Skeletal muscle cell (primary cell): ENCODE results near the gene WRAP53.
A peak's percentile ranks its signal among the peaks of the same experiment; 100 is the strongest.
"Not testable (repeated sequence)": the region's sequence is repeated elsewhere in the genome, so short reads cannot be mapped to it uniquely, and the experiment has no call there.

Experiments used
- DNase-seq: peaks from one replicate; pipeline ENCODE4 v3.0.0-alpha.2; 2010; ENCODE audit warnings: low read depth
- H3K4me3 ChIP-seq: 2 replicates; pipeline ENCODE4 v1.5.1; 2011; ENCODE audit warnings: low read depth, mild to moderate bottlenecking, control low read depth, low read length, moderate library complexity

WRAP53 gene

GRCh38 chr17:7687908-7688807 lies at the start of gene WRAP53:
WRAP53 (plus strand) TSS chr17:7688477; CDS start chr17:7688649, 172 bp downstream.
- DNase-seq = peak; percentile 97
- peak within 1 kb of the TSS; percentile 99 for H3K4me3 ChIP-seq

GRCh38 chr17:7640783-7641182 lies 47.5 kb upstream of the WRAP53 start:
- H3K4me3 ChIP-seq = no peak overlapping the region
- no peak for DNase-seq

DNA sequence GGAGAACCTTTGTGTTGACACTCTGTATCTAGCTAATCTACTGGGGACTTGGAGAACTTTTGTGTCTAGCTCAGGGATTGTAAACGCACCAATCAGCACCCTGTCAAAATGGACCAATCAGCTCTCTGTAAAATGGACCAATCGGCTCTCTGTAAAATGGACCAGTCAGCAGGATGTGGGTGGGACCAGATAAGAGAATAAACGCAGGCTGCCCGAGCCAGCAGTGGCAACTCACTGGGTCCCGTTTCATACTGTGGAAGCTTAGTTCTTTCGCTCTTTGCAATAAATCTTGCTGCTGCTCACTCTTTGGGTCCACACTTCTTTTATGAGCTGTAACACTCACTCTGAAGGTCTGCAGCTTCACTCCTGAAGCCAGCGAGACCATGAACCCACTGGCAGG lies 46.6 kb upstream of the WRAP53 start:
- not testable (repeated sequence) for DNase-seq, H3K4me3 ChIP-seq

- no peak for DNase-seq
- no peak overlapping the region for H3K4me3 ChIP-seq
These were observed 43.5 kb upstream of the WRAP53 start for GRCh38 chr17:7644775-7645174.

DNA sequence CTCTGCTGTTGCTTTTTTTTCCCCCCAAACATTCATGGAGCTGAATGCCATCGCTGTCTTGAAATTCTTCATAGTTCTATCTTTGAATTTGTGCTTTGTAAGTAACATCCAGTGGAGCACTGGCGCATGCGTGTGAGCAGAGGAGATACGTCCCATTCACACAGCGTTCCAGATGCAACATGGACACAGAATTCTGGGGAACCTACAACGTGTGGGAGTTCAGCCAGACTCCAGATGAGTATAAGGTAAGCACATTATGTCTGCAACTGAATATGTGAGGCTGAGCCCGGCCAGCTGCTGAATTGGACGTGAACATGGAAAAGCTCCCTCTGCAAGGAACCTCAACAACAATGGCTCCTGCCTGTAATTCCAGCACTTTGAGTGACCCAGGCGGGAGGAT lies 41.8 kb upstream of the WRAP53 start:
- DNase-seq = no peak
- no peak overlapping the region for H3K4me3 ChIP-seq

DNA sequence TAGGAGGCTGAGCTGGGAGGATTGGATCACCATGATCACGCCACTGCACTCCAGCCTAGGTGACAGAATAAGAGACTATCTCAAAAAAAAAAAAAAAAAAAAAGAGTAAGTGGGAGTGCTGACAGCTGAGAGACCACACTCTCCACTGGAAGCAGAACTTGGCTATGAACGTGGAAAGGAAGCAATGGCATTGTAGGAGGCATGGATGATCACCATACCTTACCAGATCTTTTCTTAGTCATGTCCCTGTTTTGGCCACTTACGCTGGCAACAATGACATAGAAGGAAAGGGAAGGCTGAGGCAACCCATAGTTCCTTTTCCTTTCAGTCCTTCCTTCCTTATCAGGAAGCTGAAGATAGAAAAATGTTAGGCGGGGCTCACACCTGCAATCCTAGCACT lies 41.3 kb upstream of the WRAP53 start:
- DNase-seq = no peak
- H3K4me3 ChIP-seq = no peak overlapping the region

DNA sequence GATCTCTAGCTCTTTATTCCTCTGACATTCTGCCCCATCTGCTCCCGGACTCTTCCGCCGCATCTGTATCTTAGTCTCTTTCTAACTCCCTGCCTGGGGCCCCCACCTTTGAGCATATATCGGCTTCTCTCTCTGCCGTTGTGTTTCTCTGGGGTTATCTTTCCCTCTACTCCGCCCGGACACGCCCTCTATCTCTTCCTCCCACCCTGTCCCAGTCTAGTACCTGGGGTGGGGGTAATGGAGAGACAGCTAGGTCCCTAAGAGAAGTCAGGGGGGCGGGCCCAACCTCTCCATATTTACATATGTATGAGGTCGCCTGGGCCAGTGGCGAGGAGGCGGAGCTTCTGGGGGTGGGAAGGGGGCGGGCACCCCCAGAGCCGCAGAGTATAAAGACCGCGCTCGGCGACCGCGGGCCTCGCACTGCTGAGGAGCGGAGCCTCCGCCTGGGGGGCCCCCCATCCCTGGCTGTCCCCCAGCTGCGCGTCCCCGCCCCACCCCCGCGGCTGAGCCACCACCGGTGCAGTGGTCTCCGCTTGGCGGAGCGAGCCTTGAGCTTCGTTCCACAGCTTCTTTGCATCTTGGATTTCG lies 37.7 kb upstream of the WRAP53 start, which contains the start of gene ATP1B2:
TSS of gene ATP1B2 (plus strand) at position 418 of the 588 bp plus-strand sequence. CDS start 593 bp downstream, outside the sequence.
- no peak for DNase-seq
- peak within 1 kb of the TSS; percentile 38 for H3K4me3 ChIP-seq

- peak overlapping the region; percentile 38 for H3K4me3 ChIP-seq
- DNase-seq = no peak
These were observed 37.1 kb upstream of the WRAP53 start for GRCh38 chr17:7651097-7651664.

DNA sequence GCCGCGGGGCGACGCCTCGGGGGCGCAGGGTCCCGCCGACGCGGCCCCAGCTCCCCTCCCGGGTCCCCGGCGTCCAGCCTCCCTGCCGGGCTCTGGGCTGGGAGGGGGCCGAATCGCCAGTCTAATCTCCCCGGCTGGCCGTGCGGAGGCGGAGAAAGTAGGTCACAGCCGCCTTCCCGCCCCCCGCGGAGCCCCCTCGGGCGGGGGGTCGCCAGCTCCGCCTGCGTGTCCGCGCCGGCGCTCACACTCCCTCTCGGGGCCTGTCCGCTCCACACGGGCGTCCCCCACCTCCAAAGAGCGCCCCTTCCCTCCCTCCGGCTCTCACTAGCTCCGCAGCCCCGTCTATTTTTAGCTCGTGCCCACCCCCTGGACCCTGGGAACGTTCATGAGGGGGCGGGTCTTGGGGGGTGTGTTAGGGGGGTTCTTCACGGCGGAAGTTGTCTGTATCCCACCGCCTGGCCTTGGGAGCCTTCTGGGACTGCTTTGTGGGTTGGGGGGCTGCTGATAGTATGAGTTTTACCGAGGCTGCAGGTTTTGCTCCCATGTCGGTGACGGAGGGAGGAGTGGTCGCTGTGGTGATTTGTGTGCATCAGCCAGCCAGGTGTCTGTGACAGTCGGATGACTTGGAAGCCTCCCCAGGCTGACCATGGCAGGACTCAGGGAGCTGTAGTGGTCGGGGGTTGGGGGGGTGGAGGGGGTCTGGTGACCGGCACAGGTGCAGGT lies 36.5 kb upstream of the WRAP53 start:
- peak overlapping the region; percentile 38 for H3K4me3 ChIP-seq
- no peak for DNase-seq

DNA sequence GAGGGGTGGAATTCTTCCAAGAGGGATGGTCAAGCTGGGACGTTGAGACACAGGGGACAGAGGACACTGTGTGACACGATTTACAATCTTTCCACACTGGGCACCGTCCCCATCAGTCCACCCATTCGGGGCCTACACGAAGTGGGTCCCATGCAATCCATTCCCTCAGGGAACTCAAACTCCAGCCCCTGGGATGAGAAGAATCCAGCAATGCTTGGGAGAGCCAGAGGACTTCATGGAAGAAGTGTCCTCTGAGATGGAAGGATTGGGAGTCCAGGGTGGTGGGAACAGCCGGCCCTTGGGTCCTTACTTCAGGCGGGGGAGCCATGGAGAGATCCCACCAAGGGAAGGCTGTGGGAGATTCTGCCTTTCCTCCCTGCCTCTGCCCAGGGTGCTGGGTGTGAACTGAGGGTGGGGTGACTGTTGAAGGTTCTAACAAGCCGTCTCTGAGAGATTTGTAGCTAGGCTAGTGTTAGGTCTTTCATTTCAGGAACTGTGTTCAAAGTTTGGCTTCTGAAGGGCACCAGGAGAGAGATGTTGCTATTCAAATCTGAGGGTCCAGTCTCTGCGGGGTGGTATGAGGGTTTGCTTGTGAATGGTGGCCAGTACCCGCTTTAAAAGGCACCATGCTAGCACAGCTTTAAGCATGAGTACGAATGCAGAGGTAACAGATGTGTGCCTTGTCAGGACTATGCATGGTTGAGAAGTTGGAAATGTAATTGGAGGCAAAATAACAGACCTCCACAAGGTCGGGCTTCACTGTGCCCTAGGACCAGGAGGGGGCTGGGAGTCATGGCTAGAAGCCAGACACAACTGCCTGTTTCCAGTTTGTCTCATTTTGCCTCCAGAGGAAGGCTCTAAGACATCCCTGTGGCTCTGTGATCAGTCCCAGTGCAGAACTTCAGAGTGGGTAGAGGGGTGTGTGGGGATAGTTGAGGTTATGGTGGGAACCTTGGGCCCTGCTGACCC lies 35.6 kb upstream of the WRAP53 start:
- no peak for DNase-seq
- no peak overlapping the region for H3K4me3 ChIP-seq

DNA sequence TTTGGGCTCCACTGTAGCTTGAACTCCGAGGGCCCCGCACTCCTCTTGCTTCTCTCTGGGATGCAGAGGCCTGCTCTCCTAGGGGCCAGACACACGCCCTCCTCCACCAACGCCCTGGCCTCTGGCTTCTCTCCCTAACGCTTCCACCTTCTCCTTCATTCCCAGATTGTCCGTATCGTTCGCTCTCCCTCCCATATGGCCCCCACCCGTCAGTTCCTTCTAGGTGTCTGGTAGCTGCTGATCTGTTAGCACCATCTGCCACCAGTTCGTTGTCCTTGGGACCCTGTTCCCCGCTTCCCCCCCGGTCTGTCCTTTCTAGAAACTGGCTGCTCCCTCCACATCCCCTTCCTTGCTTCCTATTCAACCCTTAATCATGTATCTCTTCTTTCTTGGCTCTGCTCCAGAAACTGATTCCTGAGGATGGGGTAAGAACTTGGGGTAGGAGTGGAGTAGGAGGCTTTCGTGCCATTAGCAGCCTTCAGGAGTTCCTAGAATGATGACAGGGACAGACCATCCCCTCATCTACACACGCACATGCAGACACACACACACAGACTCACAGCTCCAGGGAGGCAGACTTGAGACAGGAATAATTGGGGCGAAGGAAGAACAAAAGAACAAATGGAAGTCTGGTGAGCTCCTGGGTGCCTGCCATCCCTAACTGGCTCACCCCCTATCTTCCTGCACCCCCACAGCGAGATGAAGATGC lies 33.3 kb upstream of the WRAP53 start:
- H3K4me3 ChIP-seq = no peak overlapping the region
- no peak for DNase-seq

- no peak overlapping the region for H3K4me3 ChIP-seq
- DNase-seq = no peak
These were observed 32.8 kb upstream of the WRAP53 start for GRCh38 chr17:7655541-7655840.

- no peak overlapping the region for H3K4me3 ChIP-seq
- DNase-seq = no peak
These were observed 31.2 kb upstream of the WRAP53 start for GRCh38 chr17:7656958-7657609.

DNA sequence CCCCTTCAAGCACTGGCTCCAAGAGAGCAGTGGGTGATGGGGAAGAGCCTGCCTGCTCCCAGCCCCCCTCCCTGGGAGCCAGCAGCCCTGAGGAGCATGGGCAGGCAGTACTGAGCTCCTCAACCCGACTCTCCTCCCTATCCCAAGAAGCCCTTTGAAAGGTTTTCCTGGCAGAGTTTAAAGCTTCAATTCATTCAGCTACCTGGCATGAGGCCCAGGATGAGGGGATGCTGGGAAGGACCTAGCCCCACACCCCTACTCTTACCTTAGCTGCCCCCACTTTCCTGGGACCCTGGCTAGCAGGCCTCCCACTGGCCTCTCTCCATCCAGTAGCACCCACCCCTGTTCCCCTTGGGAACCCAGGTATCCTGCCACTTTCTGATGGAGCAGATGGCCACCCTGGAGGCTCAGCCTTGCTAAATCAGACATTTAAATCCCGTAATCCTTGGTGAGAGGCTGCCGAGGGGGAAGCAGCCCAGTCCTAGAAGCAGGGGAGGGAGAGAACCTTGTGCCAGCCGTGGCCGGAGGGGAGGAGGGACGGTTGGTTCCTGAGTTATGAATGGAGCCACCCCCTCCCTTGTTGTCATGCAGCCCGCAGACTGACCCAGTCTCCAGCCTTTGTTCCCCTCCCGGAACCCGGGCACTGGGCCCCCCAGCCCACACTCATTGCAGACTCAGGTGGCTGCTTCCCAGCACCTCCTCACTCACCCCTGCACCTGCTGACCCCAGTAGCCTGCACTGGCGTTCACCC lies 20.4 kb upstream of the WRAP53 start:
- DNase-seq = no peak
- H3K4me3 ChIP-seq = no peak overlapping the region

DNA sequence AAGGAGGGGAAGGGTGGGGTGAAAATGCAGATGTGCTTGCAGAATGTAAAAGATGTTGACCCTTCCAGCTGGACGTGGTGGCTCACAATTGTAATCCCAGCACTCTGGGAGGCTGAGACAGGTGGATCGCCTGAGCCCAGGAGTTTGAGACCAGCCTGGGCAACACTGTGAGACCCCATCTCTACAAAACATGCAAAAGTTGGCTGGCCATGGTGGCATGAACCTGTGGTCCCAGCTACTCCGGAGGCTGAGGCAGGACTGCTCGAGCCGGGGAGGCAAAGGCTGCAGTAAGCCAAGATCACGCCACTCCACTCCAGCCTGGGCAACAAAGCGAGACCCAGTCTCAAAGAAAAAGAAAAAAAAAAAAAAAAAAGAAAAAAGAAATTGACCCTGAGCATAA lies 19.8 kb upstream of the WRAP53 start:
- DNase-seq = no peak
- H3K4me3 ChIP-seq = no peak overlapping the region

- H3K4me3 ChIP-seq = no peak overlapping the region
- no peak for DNase-seq
These were observed 15.0 kb upstream of the WRAP53 start for GRCh38 chr17:7673239-7673638.

- DNase-seq = no peak
- H3K4me3 ChIP-seq = no peak overlapping the region
These were observed 13.3 kb upstream of the WRAP53 start for GRCh38 chr17:7674934-7675333.
